ENCODE measurements around the gene SLC25A29.

SLC25A29 gene

GRCh38 chr14:100275214-100275613, 31.0 kb downstream of the SLC25A29 start:
- FAIRE-seq (no peak), DNase-seq (ENCODE audit: insufficient read length, low spot score) (no peak)
- TF ChIP-seq POLR2A (IDR thresholded peaks at IDR 0.05; ENCODE audit: low read depth, low read length), result no peak

- FAIRE-seq (no peak), DNase-seq (ENCODE audit: insufficient read length, low spot score) (no peak)
- TF ChIP-seq POLR2A (IDR thresholded peaks at IDR 0.05; ENCODE audit: low read depth, low read length), result no peak
Observed at GRCh38 chr14:100274250-100274649, 32.0 kb downstream of the SLC25A29 start.

- TF ChIP-seq POLR2A (IDR thresholded peaks at IDR 0.05; ENCODE audit: low read depth, low read length), result no peak
- FAIRE-seq (peak; percentile 20), DNase-seq (ENCODE audit: insufficient read length, low spot score) (no peak)
Observed at GRCh38 chr14:100271247-100271939, 34.9 kb downstream of the SLC25A29 start.

- no peak for TF ChIP-seq POLR2A (IDR thresholded peaks at IDR 0.05; ENCODE audit: low read depth, low read length)
- no peak for DNase-seq (ENCODE audit: insufficient read length, low spot score)
- FAIRE-seq, result peak; percentile 80
Observed at GRCh38 chr14:100268591-100269207, 37.5 kb downstream of the SLC25A29 start.

- peak; percentile 52 for FAIRE-seq
Observed at GRCh38 chr14:100267990-100268389, 38.3 kb downstream of the SLC25A29 start.

GRCh38 chr14:100263141-100263540, 43.1 kb downstream of the SLC25A29 start:
- no peak for TF ChIP-seq POLR2A (IDR thresholded peaks at IDR 0.05; ENCODE audit: low read depth, low read length)
- no peak for DNase-seq (ENCODE audit: insufficient read length, low spot score)
- FAIRE-seq, result no peak

More at GRCh38 chr14:100267990-100268389, 38.3 kb downstream of the SLC25A29 start:
- no peak for TF ChIP-seq POLR2A (IDR thresholded peaks at IDR 0.05; ENCODE audit: low read depth, low read length)
- no peak for DNase-seq (ENCODE audit: insufficient read length, low spot score)

GRCh38 chr14:100262545-100262944, 43.7 kb downstream of the SLC25A29 start:
- TF ChIP-seq POLR2A (IDR thresholded peaks at IDR 0.05; ENCODE audit: low read depth, low read length), result no peak
- DNase-seq (ENCODE audit: insufficient read length, low spot score) (no peak), FAIRE-seq (no peak)

GRCh38 chr14:100261621-100262020, 44.6 kb downstream of the SLC25A29 start:
- no peak for TF ChIP-seq POLR2A (IDR thresholded peaks at IDR 0.05; ENCODE audit: low read depth, low read length)
- DNase-seq (ENCODE audit: insufficient read length, low spot score), result no peak
- FAIRE-seq, result no peak

GRCh38 chr14:100256339-100256895, 49.8 kb downstream of the SLC25A29 start:
- TF ChIP-seq POLR2A (IDR thresholded peaks at IDR 0.05; ENCODE audit: low read depth, low read length), result no peak
- DNase-seq (ENCODE audit: insufficient read length, low spot score) (no peak), FAIRE-seq (no peak)

GRCh38 chr14:100252684-100253083, 53.6 kb downstream of the SLC25A29 start:
- FAIRE-seq (no peak), DNase-seq (ENCODE audit: insufficient read length, low spot score) (no peak)
- TF ChIP-seq POLR2A (IDR thresholded peaks at IDR 0.05; ENCODE audit: low read depth, low read length), result no peak

- FAIRE-seq (peak; percentile 20), DNase-seq (ENCODE audit: insufficient read length, low spot score) (no peak)
- TF ChIP-seq POLR2A (IDR thresholded peaks at IDR 0.05; ENCODE audit: low read depth, low read length), result no peak
Observed at GRCh38 chr14:100250732-100251465, 55.3 kb downstream of the SLC25A29 start.

GRCh38 chr14:100246809-100247428, 59.3 kb downstream of the SLC25A29 start:
- DNase-seq (ENCODE audit: insufficient read length, low spot score), result peak; percentile 45
- no peak for TF ChIP-seq POLR2A (IDR thresholded peaks at IDR 0.05; ENCODE audit: low read depth, low read length)
- FAIRE-seq, result peak; percentile 90

GRCh38 chr14:100243020-100243419, 63.2 kb downstream of the SLC25A29 start:
- no peak for FAIRE-seq
- DNase-seq (ENCODE audit: insufficient read length, low spot score), result no peak
- TF ChIP-seq POLR2A (IDR thresholded peaks at IDR 0.05; ENCODE audit: low read depth, low read length), result no peak

- DNase-seq (ENCODE audit: insufficient read length, low spot score), result no peak
- FAIRE-seq, result no peak
Observed at GRCh38 chr14:100241279-100241678, 65.0 kb downstream of the SLC25A29 start.

More at GRCh38 chr14:100241279-100241678, 65.0 kb downstream of the SLC25A29 start:
- no peak for TF ChIP-seq POLR2A (IDR thresholded peaks at IDR 0.05; ENCODE audit: low read depth, low read length)

All from H54 (cell line).